Uterus (tissue), 2 donors: Measurements from ENCODE around the gene E2F2.

ENCODE experiments used
- CTCF ChIP-seq, 4 experiments: fragments of 200-600 bp in 2 of 4; fragments of 450-650 bp in 2 of 4; sonication (generic) in 2 of 4; IDR thresholded peaks; one replicate each; pipeline ENCODE4 v1.5.1; 2016 to 2019; ENCODE audit warnings: antibody characterized with exemption in 4 of 4, mild to moderate bottlenecking in 2 of 4, moderate library complexity in 1 of 4
- POLR2A ChIP-seq, 2 donors: fragments of 450-650 bp; IDR thresholded peaks; one replicate each; pipeline ENCODE4 v1.6.1; 2016; ENCODE audit warnings: antibody characterized with exemption in 2 of 2, mild to moderate bottlenecking in 1 of 2, moderate library complexity in 1 of 2

DNA sequence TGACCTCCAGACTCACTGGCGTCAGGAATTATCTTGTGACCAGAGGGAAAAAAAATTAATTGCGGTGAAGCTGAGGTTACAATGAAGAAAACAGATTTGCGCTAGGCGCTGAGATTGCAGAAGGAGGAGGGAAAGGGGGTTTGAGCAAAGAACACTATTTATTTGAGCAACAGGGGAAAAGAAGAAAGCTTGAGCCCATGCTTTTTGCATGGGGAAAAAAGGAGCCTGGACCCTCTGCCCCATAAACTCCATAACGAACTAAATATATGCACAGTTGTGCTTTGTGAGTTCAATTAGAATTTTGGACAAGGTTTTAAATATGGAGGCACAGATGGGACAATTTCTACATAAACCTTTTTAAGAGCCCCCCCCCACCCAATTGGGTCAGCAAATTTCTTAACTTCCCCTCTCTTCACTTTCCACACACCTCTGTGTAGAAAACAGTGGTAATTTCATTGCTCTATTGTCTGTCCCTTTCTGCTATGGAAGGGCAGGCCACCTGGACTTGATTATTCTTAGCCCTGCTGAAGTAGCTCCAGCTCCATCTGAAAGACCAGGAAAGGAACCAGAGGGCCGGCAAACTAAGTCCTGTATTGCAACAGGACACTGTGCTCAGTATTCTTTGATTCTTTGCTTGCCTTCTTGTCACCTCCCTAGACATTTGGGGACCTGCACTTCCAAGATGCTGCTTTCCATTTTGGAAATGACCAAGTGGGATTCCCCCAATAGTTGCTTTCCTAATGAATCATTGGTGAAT, 29.1 kb upstream of the E2F2 start:
- TF ChIP-seq CTCF (IDR thresholded peaks at IDR 0.05) (no peak), POLR2A (IDR thresholded peaks at IDR 0.05) (no peak)
